Measurements from ENCODE around the gene PARVG.

PARVG gene

DNA sequence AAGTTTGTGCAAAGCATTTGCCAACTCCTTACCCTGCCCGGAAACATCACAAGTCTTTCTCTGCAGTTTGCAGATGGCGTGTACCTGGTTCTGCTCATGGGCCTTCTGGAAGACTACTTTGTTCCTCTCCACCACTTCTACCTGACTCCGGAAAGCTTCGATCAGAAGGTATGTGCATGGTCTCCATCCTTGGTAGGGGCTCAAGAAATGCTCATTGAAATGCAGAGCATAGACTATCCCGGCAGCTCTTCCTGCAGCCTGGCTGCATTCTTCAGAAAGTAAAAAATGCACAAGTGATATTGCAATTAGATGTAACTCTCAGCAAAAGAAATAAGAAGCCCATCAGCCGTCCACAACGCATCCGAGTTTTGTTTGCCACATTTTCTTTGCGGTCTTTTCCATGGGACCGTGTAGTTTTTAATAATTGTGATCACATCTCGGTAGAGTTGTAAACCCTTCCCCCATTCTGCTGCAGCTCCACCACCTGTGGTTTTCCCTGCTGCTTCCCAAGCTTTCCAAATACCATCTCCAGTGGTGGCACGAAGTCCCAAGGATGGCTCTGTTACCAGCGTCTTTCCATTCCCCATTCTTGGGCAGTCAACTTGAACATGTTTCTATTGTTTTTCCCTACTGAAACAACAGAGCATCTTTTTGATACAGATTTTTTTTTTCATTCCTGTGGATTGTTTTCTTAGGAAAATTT, 22.7 kb upstream of the PARVG start:
- Histone ChIP-seq H3K27me3 (ENCODE audit: control insufficient read depth in 1 of 2, insufficient read depth in 2 of 2, low read length in 2 of 2) (no peaks in the 10 kb centered on the region), H3K4me1 (ENCODE audit: insufficient read depth, low read length) (peaks cover 32% of the 10 kb centered on the region), H3K36me3 (ENCODE audit: insufficient read depth, low read length) (peaks cover 3% of the 10 kb centered on the region), H3K9me3 (ENCODE audit: low read length) (no peaks in the 10 kb centered on the region), H3K27ac (ENCODE audit: low read depth, low read length) (peak overlapping the region; percentile 39), H3K9ac (ENCODE audit: low read length) (peak overlapping the region; percentile 21), H3K4me3 (ENCODE audit: low read depth in 1 of 2, low read length in 2 of 2) (peak overlapping the region in 1 of 2 donors; percentile 11)

DNA sequence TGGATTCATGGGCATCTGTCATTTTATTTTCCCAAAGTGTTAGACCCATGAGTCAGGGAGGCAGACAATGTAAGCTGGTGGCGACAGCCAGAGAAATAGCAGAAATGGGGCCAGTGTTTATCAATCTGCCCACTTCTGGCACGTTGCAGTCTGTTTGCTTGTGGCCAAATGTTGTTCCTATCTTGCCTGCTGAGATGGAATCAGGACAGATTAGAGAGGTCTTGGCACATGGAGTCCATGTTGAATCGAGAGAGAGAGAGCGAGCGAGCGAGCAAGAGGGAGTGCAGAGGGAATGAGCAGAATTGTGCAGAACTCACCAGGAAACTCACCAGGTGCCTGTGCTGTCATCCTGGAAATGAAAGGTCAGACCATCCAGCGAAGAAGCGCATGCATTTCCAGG, 21.9 kb upstream of the PARVG start:
- Histone ChIP-seq H3K4me3 (ENCODE audit: low read depth in 1 of 2, low read length in 2 of 2) (peak overlapping the region in 1 of 2 donors; percentile 11), H3K36me3 (ENCODE audit: insufficient read depth, low read length) (peaks cover 3% of the 10 kb centered on the region), H3K4me1 (ENCODE audit: insufficient read depth, low read length) (peaks cover 32% of the 10 kb centered on the region), H3K27me3 (ENCODE audit: control insufficient read depth in 1 of 2, insufficient read depth in 2 of 2, low read length in 2 of 2) (no peaks in the 10 kb centered on the region), H3K27ac (ENCODE audit: low read depth, low read length) (peak overlapping the region; percentile 39), H3K9me3 (ENCODE audit: low read length) (no peaks in the 10 kb centered on the region), H3K9ac (ENCODE audit: low read length) (peak overlapping the region; percentile 21)

GRCh38 chr22:44159221-44159620, 21.5 kb upstream of the PARVG start:
- Histone ChIP-seq H3K9ac (ENCODE audit: low read length) (no peak overlapping the region), H3K27me3 (ENCODE audit: control insufficient read depth in 1 of 2, insufficient read depth in 2 of 2, low read length in 2 of 2) (no peaks in the 10 kb centered on the region), H3K27ac (ENCODE audit: low read depth, low read length) (peak overlapping the region; percentile 39), H3K36me3 (ENCODE audit: insufficient read depth, low read length) (peaks cover 3% of the 10 kb centered on the region), H3K9me3 (ENCODE audit: low read length) (no peaks in the 10 kb centered on the region), H3K4me1 (ENCODE audit: insufficient read depth, low read length) (peaks cover 32% of the 10 kb centered on the region), H3K4me3 (ENCODE audit: low read depth in 1 of 2, low read length in 2 of 2) (no peak overlapping the region)

DNA sequence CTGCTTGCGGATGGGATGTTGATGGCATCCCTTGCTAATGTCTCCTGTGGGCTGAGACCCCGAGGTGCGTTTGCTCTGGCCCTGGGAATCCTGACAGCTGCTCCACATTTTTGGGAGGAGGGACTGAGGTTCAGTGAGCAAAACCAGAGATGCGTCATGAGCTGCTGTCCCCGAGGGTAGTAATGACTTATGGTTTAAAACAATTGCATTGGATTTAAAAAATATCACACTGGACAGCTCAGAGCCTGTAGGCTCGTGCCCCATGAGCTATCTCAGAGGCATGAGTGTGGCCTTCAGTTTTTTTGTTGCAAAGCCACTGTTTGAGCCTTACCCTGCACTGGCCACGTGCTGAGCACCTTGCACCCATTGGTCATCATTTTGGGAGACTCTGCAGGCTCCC, 20.9 kb upstream of the PARVG start:
- Histone ChIP-seq H3K9me3 (ENCODE audit: low read length) (no peaks in the 10 kb centered on the region), H3K27me3 (ENCODE audit: control insufficient read depth in 1 of 2, insufficient read depth in 2 of 2, low read length in 2 of 2) (no peaks in the 10 kb centered on the region), H3K27ac (ENCODE audit: low read depth, low read length) (peak overlapping the region; percentile 39), H3K36me3 (ENCODE audit: insufficient read depth, low read length) (peaks cover 3% of the 10 kb centered on the region), H3K4me1 (ENCODE audit: insufficient read depth, low read length) (peaks cover 32% of the 10 kb centered on the region), H3K9ac (ENCODE audit: low read length) (no peak overlapping the region), H3K4me3 (ENCODE audit: low read depth in 1 of 2, low read length in 2 of 2) (no peak overlapping the region)

GRCh38 chr22:44160421-44160820, 20.3 kb upstream of the PARVG start:
- H3K36me3 ChIP-seq (ENCODE audit: insufficient read depth, low read length) = peaks cover 3% of the 10 kb centered on the region
- peaks cover 32% of the 10 kb centered on the region for H3K4me1 ChIP-seq (ENCODE audit: insufficient read depth, low read length)
- H3K9ac ChIP-seq (ENCODE audit: low read length) = no peak overlapping the region
- H3K27ac ChIP-seq (ENCODE audit: low read depth, low read length) = peak overlapping the region; percentile 39
- no peaks in the 10 kb centered on the region for H3K27me3 ChIP-seq (ENCODE audit: control insufficient read depth in 1 of 2, insufficient read depth in 2 of 2, low read length in 2 of 2)
- H3K9me3 ChIP-seq (ENCODE audit: low read length) = no peaks in the 10 kb centered on the region
- H3K4me3 ChIP-seq (ENCODE audit: low read depth in 1 of 2, low read length in 2 of 2) = no peak overlapping the region

DNA sequence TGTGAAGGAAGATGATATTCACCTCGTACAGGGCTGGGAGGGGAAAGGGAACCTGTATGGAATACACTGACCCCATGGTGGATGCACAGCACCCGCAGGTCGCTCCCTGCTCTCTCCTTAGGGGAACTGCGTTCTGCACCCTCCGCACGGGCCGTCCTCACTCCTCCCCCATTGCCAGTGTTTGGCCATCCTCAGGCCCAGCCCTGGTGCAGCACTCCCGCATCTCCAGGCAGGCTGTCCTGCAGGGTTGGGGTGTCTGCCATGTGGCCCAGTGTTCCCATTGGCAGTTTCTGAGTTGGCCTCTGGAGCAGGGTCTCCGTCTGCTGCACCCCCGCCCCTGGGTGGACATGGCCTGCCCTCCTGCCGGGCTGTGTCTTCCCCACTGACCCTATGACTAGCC, 19.1 kb upstream of the PARVG start:
- H3K27ac ChIP-seq (ENCODE audit: low read depth, low read length) = no peak overlapping the region
- H3K27me3 ChIP-seq (ENCODE audit: control insufficient read depth in 1 of 2, insufficient read depth in 2 of 2, low read length in 2 of 2) = no peaks in the 10 kb centered on the region
- H3K4me1 ChIP-seq (ENCODE audit: insufficient read depth, low read length) = peaks cover 32% of the 10 kb centered on the region
- H3K9me3 ChIP-seq (ENCODE audit: low read length) = no peaks in the 10 kb centered on the region
- no peak overlapping the region for H3K4me3 ChIP-seq (ENCODE audit: low read depth in 1 of 2, low read length in 2 of 2)
- H3K9ac ChIP-seq (ENCODE audit: low read length) = no peak overlapping the region
- peaks cover 3% of the 10 kb centered on the region for H3K36me3 ChIP-seq (ENCODE audit: insufficient read depth, low read length)

- peaks cover 3% of the 10 kb centered on the region for H3K36me3 ChIP-seq (ENCODE audit: insufficient read depth, low read length)
- H3K27me3 ChIP-seq (ENCODE audit: control insufficient read depth in 1 of 2, insufficient read depth in 2 of 2, low read length in 2 of 2) = no peaks in the 10 kb centered on the region
- no peak overlapping the region for H3K27ac ChIP-seq (ENCODE audit: low read depth, low read length)
- peaks cover 28% of the 10 kb centered on the region for H3K4me1 ChIP-seq (ENCODE audit: insufficient read depth, low read length)
- no peak overlapping the region for H3K9ac ChIP-seq (ENCODE audit: low read length)
- H3K4me3 ChIP-seq (ENCODE audit: low read depth in 1 of 2, low read length in 2 of 2) = no peak overlapping the region
- no peaks in the 10 kb centered on the region for H3K9me3 ChIP-seq (ENCODE audit: low read length)
Measured at GRCh38 chr22:44162960-44163359, 17.8 kb upstream of the PARVG start.

DNA sequence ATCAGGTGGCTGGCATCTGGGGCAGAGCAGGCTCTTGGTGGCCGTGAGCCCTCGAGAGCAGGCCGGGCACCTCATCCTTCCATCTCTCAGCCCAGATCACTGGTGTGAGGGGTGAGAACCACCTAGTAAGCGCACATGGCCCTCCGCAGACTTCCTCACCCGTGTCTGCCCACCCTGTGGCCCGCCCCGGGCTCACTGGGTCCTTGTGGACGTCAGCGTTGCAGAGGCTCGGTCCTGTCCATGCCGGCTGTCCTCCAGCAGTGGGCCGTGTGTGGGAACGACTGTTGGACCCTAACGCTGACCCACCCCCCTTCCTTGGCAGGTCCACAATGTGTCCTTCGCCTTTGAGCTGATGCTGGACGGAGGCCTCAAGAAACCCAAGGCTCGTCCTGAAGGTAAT, 17.2 kb upstream of the PARVG start:
- H3K4me1 ChIP-seq (ENCODE audit: insufficient read depth, low read length) = peaks cover 22% of the 10 kb centered on the region
- H3K9me3 ChIP-seq (ENCODE audit: low read length) = no peaks in the 10 kb centered on the region
- H3K4me3 ChIP-seq (ENCODE audit: low read depth in 1 of 2, low read length in 2 of 2) = no peak overlapping the region
- H3K9ac ChIP-seq (ENCODE audit: low read length) = no peak overlapping the region
- peaks cover 3% of the 10 kb centered on the region for H3K36me3 ChIP-seq (ENCODE audit: insufficient read depth, low read length)
- no peak overlapping the region for H3K27ac ChIP-seq (ENCODE audit: low read depth, low read length)
- no peaks in the 10 kb centered on the region for H3K27me3 ChIP-seq (ENCODE audit: control insufficient read depth in 1 of 2, insufficient read depth in 2 of 2, low read length in 2 of 2)

- H3K9ac ChIP-seq (ENCODE audit: low read length) = no peak overlapping the region
- no peak overlapping the region for H3K27ac ChIP-seq (ENCODE audit: low read depth, low read length)
- no peaks in the 10 kb centered on the region for H3K27me3 ChIP-seq (ENCODE audit: control insufficient read depth in 1 of 2, insufficient read depth in 2 of 2, low read length in 2 of 2)
- peaks cover 17% of the 10 kb centered on the region for H3K4me1 ChIP-seq (ENCODE audit: insufficient read depth, low read length)
- H3K36me3 ChIP-seq (ENCODE audit: insufficient read depth, low read length) = peaks cover 3% of the 10 kb centered on the region
- no peak overlapping the region for H3K4me3 ChIP-seq (ENCODE audit: low read depth in 1 of 2, low read length in 2 of 2)
- H3K9me3 ChIP-seq (ENCODE audit: low read length) = no peaks in the 10 kb centered on the region
Measured at GRCh38 chr22:44164031-44164430, 16.7 kb upstream of the PARVG start.

DNA sequence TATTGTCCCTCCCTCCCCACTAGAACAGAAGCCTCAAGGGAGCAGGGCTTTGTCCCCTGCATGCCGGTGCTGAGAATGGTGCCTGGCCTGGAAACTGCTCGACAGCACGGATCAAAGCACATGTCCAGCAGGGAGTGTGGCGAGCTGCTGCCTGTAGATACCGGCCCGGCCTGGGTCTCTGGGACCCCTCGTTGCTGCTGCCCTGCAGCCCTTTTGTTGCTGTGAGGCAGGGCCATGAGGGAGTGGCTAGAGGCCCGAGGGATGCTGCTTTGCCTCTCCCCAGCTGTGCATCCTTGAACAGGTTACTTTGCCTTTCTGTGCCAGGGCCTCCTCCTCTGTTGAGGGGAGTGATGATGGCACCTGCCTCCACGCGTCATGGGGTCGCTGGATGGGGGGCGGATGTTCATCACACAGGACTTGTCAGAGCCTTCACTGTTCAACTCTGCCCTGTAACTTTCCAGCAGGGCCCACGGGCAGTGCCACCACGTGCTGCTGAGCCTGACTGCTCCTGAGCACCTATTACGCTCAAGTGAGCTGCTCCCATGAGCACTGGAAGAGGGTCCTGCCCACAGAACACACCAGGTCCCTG, 15.3 kb upstream of the PARVG start:
- Histone ChIP-seq H3K9me3 (ENCODE audit: low read length) (no peaks in the 10 kb centered on the region), H3K4me1 (ENCODE audit: insufficient read depth, low read length) (peaks cover 3% of the 10 kb centered on the region), H3K36me3 (ENCODE audit: insufficient read depth, low read length) (peaks cover 3% of the 10 kb centered on the region), H3K9ac (ENCODE audit: low read length) (no peak overlapping the region), H3K27me3 (ENCODE audit: control insufficient read depth in 1 of 2, insufficient read depth in 2 of 2, low read length in 2 of 2) (no peaks in the 10 kb centered on the region), H3K27ac (ENCODE audit: low read depth, low read length) (no peak overlapping the region), H3K4me3 (ENCODE audit: low read depth in 1 of 2, low read length in 2 of 2) (no peak overlapping the region)

DNA sequence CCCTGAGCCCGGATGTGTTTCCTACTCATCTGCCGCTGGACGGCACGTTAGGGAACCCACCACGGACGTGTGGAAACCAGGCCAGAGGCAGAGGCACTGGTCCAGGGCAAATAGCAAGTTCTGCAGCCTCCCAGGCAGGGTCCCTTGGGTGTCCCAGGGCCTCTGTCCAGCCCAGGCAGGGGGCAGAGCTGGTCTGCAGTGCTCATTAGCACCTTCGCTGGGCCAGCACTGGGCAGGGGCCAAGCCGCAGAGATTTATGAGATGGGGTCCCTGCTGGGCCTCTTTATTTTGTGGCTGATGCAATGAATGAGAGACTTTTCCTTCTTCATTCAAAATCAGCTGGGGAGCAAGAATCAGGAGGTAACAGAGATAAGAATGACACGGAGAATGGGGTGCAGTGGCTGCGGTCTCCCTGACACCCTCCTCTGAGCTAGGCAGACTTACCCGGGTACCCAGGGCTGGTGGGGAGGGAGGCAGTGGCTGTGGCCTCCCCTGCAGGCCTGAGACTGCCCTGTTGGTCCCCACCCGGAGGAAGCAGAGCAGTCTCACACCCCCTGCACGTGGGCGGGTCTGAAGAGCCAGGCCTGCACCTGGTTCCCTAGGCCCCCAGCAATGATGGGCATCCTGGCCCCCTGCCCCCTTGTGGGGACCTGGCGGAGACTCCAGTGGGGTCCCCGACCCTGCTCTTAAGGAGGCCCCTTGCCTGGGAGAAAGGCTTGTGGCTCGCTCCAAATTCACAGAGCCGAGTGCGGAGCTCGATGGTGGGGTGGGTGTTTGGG, 14.0 kb upstream of the PARVG start:
- no peak overlapping the region for H3K27ac ChIP-seq (ENCODE audit: low read depth, low read length)
- no peaks in the 10 kb centered on the region for H3K36me3 ChIP-seq (ENCODE audit: insufficient read depth, low read length)
- H3K4me3 ChIP-seq (ENCODE audit: low read depth in 1 of 2, low read length in 2 of 2) = no peak overlapping the region
- H3K27me3 ChIP-seq (ENCODE audit: control insufficient read depth in 1 of 2, insufficient read depth in 2 of 2, low read length in 2 of 2) = no peaks in the 10 kb centered on the region
- H3K9ac ChIP-seq (ENCODE audit: low read length) = no peak overlapping the region
- H3K9me3 ChIP-seq (ENCODE audit: low read length) = no peaks in the 10 kb centered on the region
- no peaks in the 10 kb centered on the region for H3K4me1 ChIP-seq (ENCODE audit: insufficient read depth, low read length)
